GM12892 (cell line): ENCODE results near the gene GRHPR.
"Not testable (repeated sequence)": the region's sequence is repeated elsewhere in the genome, so short reads cannot be mapped to it uniquely, and the experiment has no call there.

ENCODE experiments used
- POLR2A ChIP-seq: IDR thresholded peaks from 2 replicates; pipeline ENCODE4 v1.6.1; 2011; ENCODE audit warnings: low read depth, low read length, control low read depth
- POLR2AphosphoS5 ChIP-seq: IDR thresholded peaks from 2 replicates; pipeline ENCODE4 v1.6.1; 2011; ENCODE audit warnings: low read depth, low read length, control low read depth
- TAF1 ChIP-seq: IDR thresholded peaks from 2 replicates; pipeline ENCODE4 v1.6.1; 2011; ENCODE audit warnings: low read depth, mild to moderate bottlenecking, control low read depth, low read length, borderline replicate concordance

DNA sequence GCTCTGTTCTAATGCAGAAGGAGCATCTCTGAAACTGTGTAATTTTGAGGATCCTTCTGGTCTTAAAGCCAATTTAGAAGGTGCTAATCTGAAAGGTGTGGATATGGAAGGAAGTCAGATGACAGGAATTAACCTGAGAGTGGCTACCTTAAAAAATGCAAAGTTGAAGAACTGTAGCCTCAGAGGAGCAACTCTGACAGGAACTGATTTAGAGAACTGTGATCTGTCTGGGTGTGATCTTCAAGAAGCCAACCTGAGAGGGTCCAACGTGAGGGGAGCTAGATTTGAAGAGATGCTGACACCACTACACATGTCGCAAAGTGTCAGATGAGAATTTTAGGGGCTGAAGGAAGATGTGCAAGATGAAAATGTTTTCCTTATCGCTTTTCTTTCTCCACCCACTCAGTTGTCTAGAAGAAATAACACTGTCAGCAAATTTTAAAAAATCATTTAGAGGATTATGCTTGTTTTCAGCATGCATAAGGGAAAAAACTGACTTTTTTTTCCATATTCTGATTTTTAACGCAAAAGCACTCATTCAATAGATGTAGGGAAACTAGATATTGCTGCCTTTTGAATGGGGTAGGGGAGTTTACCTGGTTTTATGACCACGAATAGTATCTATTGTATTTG, 55.6 kb downstream of the GRHPR start:
- not testable (repeated sequence) for TF ChIP-seq POLR2A, TAF1, POLR2AphosphoS5
